ENCODE data around the gene PDE4B.

DNA sequence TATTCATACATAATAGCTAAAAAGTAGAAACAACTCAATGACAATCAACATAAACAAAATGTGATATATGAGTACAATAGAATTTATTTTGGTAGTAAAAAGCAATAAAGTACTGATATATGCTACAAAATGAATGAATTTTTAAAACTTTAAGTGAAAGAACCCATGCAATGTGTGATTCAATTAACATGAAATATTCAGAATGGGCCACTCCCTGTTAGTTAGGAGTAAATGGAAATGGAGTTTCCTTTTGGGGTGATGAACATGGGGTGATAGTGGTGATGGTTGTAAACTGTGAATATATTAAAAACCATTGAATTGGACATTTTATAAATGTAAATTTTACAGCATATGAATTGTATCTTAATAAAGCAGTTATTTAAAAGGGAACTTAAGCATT, 374.6 kb downstream of the PDE4B start:
- TF ChIP-seq, protein P1, sequence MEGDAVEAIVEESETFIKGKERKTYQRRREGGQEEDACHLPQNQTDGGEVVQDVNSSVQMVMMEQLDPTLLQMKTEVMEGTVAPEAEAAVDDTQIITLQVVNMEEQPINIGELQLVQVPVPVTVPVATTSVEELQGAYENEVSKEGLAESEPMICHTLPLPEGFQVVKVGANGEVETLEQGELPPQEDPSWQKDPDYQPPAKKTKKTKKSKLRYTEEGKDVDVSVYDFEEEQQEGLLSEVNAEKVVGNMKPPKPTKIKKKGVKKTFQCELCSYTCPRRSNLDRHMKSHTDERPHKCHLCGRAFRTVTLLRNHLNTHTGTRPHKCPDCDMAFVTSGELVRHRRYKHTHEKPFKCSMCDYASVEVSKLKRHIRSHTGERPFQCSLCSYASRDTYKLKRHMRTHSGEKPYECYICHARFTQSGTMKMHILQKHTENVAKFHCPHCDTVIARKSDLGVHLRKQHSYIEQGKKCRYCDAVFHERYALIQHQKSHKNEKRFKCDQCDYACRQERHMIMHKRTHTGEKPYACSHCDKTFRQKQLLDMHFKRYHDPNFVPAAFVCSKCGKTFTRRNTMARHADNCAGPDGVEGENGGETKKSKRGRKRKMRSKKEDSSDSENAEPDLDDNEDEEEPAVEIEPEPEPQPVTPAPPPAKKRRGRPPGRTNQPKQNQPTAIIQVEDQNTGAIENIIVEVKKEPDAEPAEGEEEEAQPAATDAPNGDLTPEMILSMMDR (IDR thresholded peaks at IDR 0.05) = no peak
- TF ChIP-seq POLR2AphosphoS5 (IDR thresholded peaks at IDR 0.05) (no peak), POLR2A (IDR thresholded peaks at IDR 0.05) (no peak)

Measured in sigmoid colon (tissue), 4 donors.